NCI-H2081 treated with DMSO at 0.1 percent for 48 hours (cell line): Measurements from ENCODE around the gene ATP13A3.

ENCODE experiments used
- DNase-seq: peaks from one replicate; lab custom pipeline; 2025; lab: John Stamatoyannopoulos, UW

Gene ATP13A3

GRCh38 chr3:194392576-194392975 is 94.2 kb downstream of the ATP13A3 start:
- no peak for DNase-seq

DNA sequence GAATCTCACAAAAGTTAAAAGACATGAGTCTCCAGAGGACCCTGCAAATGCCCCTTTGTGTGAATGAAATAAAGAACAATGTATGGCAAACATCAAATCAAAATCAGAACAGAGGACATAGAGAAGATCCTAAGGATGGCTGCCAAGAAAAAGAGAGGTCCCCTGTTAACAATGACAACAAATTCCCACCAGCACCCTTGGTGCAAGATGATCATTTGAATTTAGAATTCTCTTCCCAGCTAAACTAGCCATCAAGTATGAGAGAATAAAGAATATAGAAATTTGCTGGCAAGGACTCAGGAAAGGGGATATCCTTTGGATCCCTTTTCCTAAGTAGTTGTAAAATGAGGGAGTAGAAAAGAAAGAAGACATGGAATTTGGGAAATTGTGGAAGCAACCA is 96.0 kb downstream of the ATP13A3 start:
- no peak for DNase-seq

DNA sequence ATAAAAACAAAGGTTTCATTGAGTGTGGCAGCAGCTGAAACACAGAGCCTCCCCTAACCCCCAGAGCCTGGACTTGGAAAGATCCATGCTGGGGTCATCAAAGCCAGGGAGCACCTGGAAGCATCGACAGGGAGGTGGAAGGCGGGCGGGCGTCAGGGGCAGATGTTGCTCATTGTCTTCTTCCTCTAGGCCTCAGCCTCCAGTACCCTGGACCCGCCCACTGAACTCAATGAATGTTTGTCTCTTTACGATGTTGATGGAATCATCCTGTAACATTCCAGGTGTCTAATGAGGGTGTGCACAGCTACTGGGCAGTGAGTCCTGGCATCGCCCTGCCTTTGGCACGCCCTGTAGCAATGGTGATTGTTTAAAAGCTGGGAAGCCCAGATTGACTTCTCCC is 97.5 kb downstream of the ATP13A3 start:
- DNase-seq, result no peak

GRCh38 chr3:194387926-194388418 is 98.8 kb downstream of the ATP13A3 start:
- no peak for DNase-seq

DNA sequence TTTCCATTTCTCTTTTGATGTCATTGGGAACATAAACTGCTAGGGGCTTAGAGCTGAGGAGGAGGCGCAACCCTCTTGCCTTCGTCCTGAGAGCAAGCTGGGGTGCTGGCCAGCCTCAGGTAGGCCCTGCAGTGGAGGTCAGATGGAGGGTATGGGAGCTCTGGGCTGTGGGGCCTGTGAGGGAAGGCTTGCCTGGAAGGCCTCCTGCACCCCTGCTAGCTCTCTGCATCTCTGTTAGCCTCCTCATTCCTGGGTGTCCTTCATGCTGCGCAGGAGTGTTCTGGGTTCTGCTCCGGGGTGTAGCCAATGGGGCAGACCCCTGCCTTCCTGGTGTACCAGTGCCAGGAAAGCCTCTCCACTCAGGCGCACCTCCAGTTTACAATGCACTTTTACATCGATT is 99.5 kb downstream of the ATP13A3 start:
- no peak for DNase-seq

- no peak for DNase-seq
These were observed 100.2 kb downstream of the ATP13A3 start for GRCh38 chr3:194386648-194387047.

DNA sequence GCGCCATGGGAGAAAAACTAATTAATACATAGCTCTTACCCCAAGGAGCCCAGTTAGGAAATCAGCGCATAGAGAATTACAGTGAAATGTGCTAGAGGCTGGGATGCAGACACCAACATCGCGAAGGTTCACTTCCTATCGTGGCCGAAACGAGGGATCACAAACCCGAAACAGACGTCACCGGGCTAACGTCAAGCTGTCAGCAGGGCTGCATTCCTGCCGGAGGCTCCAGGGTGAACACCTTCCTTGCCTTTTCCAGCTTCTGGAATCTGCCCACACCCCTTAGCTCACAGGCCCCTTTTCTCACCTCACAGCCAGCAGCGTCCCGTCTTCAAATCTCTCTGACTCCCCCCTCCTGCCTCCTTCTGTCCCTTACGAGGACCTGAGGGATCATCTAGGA is 100.7 kb downstream of the ATP13A3 start:
- DNase-seq, result no peak

- no peak for DNase-seq
These were observed 102.2 kb downstream of the ATP13A3 start for GRCh38 chr3:194384569-194385001.

DNA sequence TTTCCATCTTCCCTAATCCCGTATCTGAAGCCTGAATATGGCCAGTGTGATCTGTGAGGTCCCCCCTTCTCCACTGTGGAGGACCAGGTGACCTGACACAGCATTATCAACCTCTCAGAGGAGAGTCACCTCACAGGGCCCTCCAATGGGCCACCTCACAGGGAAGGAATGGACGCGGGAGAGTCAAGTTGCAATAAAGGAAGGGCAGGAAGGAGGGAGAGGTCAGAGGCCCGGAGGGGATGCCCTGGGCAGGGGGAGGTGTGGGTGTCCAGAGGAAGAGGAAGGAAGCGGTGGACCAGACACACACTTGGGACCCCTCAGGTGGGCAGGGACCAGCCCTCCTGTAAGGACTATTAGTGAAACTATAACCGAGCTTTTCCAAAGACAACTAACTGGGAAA is 102.6 kb downstream of the ATP13A3 start:
- DNase-seq, result no peak

DNA sequence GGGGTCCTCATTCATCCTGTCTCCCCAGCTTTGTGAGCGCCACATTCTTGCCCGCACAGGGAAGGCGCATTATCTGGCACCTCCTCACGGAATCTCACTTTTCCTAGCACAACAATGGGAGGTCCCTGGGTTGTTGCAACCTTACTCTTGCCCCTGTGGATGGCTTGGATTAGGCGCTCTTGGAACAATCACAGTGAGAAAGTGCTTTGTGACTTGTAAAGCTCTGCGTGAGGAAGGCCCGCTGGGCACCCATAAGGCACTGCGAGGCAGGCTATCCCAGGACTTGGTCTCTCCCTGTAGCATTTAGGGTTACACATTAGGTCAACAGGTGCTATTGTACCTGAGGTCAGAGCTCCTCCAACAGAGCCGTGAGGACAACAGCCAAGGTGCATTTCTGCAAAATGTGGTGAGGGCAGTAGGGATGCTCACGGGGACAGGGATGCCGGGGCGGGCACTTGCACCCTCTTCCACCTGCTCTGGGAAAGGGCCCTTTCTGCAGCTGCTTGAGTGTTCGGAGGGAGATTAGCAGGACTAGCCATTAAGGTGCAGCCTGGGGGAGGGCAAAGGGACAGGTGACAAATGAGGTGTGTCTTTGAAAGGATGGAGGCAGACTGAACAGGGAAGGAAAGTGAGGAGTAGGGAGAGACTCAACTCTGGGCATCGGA is 103.4 kb downstream of the ATP13A3 start:
- no peak for DNase-seq

- no peak for DNase-seq
These were observed 103.9 kb downstream of the ATP13A3 start for GRCh38 chr3:194382892-194383223.

DNA sequence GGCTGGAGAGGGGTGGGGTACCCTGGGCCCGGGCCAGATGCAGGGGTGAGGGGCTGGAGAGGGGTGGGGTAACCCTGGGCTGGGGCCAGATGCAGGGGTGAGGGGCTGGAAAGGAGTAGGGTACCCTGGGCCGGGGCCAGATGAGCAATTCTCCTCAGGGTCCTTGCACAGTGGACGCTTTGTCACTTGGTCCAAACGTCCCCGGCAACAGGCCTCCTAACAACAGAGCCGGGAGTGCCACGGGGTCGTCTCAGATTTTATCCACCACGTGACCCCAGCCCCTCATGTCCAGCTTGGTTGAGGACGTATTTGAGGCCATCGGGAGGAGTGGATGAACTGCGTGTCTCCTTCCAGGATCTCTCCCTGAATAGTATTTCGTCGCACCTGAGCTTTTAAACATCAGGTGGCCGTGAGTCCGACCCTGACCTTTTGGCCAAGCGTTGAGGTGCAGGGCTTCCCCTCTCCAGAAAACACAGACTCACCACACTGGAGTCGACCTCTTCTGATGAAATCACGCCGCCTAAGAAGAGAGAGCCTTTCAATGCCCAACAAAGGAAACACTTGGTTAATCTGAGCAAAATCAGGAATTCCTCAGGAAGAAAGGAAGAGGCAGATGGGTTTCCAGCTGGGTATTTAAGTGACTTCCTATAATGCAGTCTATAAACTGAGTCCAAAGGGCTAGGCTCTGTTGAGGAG is 104.5 kb downstream of the ATP13A3 start:
- no peak for DNase-seq

DNA sequence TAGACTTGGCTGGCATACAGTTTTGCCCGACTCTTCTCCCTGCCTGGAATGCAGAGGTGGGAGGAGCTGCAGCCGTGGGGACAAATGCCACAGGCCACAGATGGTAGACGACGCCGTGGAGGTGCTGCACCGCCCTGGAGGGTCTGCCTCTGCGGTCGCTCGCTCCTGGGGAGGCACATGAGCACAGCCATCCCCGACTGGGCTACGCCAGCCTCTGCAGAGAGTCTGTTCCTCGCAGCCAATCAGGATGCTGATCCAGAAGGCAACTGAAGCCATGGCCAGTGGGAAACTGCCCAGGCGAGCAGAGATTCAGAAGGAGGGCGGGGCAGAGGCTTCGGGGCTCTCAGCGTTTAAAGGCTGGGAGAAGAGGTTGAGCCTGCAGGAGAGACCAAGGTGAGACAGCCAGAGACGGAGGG is 105.3 kb downstream of the ATP13A3 start:
- no peak for DNase-seq

DNA sequence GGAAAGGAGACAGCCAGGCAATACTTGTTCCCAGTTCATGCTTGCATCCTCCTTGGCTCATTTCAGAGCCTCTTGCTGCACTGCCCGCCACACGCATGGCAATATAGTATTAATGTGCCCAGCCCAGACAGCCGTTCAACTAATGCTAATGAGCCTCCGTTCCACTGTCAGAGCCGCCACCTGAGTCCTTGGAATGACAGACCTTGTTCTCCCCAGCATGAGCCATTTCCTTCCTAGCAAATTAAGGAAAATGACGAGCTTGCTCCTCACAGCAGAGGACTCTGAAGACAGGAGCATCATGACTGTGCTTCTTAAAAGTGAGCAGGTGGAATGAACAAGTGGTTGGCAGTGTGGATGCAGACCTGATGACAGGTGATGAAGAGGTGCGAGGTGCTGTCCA is 106.5 kb downstream of the ATP13A3 start:
- DNase-seq, result no peak

- no peak for DNase-seq
These were observed 107.2 kb downstream of the ATP13A3 start for GRCh38 chr3:194379651-194380050.

DNA sequence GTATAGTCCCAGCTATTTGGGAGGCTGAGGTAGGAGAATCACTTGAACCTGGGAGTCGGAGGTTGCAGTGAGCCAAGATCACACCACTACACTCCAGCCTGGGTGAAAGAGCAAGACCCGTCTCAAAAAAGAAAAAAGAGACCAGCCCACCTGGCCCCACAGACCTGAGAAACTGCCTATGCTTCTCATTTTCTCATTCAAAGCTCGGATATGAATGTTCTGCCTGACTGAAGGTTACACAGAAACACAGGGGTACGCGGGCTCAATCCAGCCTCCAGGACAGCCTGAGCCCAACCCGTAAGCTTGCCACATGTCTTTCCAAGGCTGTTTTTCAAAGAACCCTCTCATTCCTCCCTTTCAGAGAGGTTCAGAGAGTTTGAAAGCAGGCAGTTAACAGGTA is 107.6 kb downstream of the ATP13A3 start:
- DNase-seq, result no peak

DNA sequence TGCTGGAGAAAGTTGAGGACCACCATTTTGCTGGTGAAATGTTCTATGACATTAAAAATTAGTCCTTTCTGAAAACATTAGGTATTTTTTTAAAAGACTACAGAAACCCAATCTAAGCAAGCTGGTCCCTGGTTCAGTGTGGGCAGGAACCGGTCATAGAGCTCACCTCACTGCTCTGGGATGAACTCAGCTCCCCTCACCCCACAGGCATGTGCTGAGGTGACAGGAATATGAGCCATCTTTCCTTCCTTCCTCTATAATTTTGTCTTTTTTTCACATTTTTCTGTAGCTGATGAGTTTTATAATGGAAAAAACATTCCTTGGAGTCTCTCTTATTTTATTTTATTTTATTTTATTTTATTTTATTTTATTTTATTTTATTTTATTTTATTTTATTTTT is 109.1 kb downstream of the ATP13A3 start:
- no peak for DNase-seq

GRCh38 chr3:194376241-194376560 is 110.6 kb downstream of the ATP13A3 start:
- DNase-seq, result no peak

DNA sequence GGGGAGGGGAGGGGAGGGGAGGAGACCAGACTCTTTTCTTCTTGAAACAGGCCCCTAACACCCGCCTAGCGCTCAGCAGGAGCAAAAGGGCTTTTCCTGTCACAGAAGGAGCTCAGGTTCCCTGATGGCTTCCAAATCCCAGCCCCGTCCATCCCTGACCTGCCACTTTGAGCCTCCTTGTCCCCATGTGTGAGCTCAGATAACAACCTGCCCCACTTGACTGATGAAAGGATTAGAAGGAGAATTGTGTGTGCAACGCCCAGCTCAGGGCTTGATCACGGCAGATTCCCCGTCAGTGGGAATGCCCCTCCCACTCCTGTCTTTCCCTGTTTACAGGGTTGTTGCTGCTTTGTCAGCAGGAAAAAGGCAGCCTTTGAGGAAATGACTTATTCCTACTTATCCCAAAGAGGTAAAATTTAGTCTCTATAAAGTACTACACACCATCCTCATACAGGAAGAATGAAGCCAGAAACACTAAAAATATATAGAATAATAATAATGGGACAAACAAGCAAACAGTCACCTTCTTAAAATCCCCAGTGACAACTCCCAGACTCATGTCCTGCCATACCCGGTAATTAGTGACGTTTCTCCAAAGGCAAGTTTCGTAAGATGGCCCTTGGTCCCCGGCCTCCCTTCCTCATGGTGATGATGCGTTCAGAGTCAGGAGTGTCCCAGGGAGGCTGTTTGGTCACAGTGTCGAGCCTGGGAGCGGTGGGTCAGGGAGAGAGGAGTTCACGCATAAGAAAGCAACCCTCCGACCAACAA is 111.1 kb downstream of the ATP13A3 start:
- no peak for DNase-seq

- DNase-seq, result no peak
These were observed 111.9 kb downstream of the ATP13A3 start for GRCh38 chr3:194374935-194375334.

DNA sequence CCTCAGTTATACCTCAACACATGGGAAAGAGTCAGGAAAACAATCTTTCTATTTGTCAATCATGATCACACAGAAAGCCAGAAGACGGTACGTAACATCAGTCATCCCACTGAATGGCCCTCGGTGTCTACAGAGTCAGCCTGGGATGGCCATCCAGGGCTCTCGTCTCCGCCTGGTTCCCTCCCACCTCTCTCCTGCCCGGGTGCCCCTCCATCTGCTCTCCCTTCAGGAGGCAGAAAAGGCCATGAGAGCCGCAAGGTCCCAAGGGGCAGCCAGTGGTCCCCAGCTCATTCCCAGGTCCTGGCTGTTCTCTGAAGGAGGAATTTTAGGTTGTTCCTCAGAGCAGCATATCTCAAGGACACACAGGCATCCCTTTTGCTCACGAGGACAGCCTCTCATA is 112.9 kb downstream of the ATP13A3 start:
- DNase-seq, result no peak

DNA sequence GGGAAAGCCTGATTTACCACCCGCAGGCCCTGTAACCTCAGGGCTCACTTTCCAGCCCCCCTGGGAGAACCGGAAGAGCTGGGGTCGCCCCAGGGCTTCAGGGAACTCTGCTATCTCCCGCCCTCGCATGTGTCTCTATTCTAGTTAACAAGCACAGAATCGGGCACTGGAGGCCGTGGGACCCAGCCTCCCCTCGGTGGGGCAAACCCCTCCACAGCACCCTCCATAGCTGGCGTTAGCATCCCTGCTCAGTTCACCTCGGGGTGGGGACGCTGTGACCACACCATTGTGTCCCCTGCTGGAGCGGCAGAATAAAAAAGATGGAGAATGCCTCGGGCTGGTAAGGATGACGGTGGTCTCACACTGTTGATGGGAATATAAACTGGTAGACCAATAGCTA is 113.8 kb downstream of the ATP13A3 start:
- no peak for DNase-seq

DNA sequence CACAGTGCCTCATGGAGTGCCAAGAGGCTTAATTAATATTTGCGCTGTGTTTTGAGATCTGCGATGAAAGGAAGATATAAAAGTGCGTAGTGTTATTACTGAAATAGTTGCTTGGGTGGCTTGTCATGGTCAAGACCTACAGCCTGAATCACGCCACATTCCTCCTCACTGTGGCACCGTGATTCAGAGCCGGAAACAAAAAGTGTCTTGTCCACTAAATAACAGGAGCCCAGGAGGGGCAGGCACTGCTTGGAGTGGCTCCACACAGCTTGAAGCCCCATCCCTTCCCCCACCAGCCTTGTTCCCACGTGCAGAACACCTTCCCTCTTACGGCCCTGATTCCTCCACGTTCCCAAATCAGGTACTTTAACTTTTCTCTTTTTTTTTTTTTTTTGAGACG is 116.0 kb downstream of the ATP13A3 start:
- no peak for DNase-seq
